ENCODE measurements around the gene STMN1.
A peak's percentile ranks its signal among the peaks of the same experiment; 100 is the strongest.

STMN1 gene

GRCh38 chr1:25895365-25895990 is 10.7 kb downstream of the STMN1 start:
- peak; percentile 97 for DNase-seq (ENCODE audit: low read depth, low spot score)

- no peak for DNase-seq (ENCODE audit: low read depth, low spot score)
These were observed 13.1 kb downstream of the STMN1 start for GRCh38 chr1:25893116-25893515.

DNA sequence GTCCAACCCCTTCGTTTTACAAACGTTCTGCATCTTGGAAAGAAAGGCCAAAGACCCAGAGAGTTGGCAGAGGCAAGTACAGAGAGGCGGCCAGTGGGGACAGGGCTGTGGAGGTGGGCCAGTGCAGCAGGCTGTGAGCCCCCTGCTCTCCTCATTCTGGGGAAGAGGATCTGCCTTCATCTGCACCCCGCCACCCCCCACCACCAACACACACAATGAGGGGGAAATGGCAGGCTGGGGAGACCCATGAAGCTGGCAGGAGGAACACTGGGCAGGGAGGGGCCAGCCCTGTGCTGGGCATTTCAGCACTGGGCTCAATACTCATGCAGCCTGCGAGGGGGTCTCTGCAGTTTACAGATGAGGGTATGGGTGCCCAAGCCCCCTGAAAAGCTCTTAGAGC is 14.6 kb downstream of the STMN1 start:
- no peak for DNase-seq (ENCODE audit: low read depth, low spot score)

- DNase-seq (ENCODE audit: low read depth, low spot score) = peak; percentile 73
These were observed 15.8 kb downstream of the STMN1 start for GRCh38 chr1:25890239-25891034.

DNA sequence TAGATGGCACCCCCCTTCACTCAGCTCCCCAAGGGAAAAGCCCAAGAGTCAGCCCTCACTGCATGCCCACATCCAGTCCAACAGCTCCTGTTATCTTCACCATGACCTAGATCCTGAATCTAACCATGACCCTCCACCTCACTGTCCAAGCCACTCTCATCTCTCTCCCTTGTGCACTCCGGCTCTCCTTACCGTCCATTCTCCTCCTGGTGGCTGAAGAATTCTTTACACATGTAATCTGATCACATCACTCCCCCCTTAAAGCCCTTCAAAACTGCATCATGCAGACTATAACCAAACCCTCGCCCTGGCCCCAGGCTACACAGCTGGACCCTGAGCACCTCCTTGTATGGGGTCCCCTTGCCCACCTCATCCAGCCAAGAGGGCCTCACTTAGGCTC is 16.7 kb downstream of the STMN1 start:
- DNase-seq (ENCODE audit: low read depth, low spot score) = no peak

GRCh38 chr1:25888426-25888987 is 17.7 kb downstream of the STMN1 start:
- DNase-seq (ENCODE audit: low read depth, low spot score) = no peak

- DNase-seq (ENCODE audit: low read depth, low spot score) = no peak
These were observed 20.6 kb downstream of the STMN1 start for GRCh38 chr1:25885602-25886001.

DNA sequence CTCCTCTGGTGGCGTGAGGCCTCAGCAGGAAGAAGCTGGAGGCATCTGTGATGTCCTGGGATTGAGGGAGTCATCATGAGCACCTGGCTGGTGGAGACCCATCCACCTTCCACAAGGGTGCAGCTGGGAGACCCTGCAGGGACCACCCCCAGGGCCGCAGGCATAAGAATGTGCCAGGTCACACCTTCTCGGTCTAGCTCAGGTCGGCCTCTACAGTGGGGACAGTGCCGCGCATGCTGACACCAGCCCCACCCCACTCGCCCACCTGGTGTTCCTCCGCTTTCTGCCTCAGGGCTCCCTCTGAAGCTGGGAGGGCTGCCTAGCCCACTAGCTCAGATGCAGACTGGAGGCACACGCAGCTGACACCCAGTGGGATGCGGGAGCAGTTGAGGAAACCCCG is 25.0 kb downstream of the STMN1 start:
- no peak for DNase-seq (ENCODE audit: low read depth, low spot score)

GRCh38 chr1:25880518-25880917 is 25.7 kb downstream of the STMN1 start:
- no peak for DNase-seq (ENCODE audit: low read depth, low spot score)

- DNase-seq (ENCODE audit: low read depth, low spot score) = peak; percentile 4
These were observed 26.5 kb downstream of the STMN1 start for GRCh38 chr1:25879675-25880074.

DNA sequence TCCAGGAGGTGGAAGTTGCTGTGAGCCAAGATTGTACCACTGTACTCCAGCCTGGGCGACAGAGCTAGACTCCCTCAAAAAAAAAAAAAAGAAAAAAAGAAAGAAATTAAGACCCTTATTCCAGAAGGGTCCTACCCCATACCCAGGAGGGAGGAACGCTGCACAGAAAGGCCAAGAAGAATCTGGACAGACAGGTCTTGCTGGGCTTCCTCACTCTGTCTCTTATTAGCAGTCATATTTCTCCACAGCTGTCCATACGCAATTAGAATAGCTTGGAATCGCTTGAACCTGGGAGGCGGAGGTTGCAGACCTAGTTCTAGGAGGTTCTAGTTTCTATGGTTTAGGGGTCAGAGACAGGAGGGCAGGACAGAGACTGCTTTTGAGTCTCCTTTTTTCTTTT is 27.5 kb downstream of the STMN1 start:
- no peak for DNase-seq (ENCODE audit: low read depth, low spot score)

DNA sequence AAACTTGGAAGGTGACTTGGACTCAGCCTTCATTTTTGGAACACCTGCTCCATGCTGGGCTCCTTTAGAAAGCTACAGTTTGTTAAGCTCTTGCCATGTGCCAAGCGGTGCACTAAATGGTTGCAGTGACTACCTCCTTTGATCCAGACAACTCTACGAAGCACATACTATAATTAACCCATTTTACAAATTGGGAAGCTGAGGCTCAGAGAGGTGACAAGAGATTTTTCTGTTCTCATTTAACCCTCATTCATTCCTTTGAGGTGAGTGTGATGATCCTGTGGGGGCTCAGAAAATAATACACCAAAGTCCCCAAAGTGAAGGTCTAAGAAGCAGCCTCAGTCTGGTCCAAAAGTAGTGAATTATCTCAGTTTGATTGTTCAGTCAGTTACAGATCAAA is 29.1 kb downstream of the STMN1 start:
- DNase-seq (ENCODE audit: low read depth, low spot score) = no peak

- DNase-seq (ENCODE audit: low read depth, low spot score) = no peak
These were observed 29.5 kb downstream of the STMN1 start for GRCh38 chr1:25876693-25877077.

- no peak for DNase-seq (ENCODE audit: low read depth, low spot score)
These were observed 30.1 kb downstream of the STMN1 start for GRCh38 chr1:25875856-25876692.

DNA sequence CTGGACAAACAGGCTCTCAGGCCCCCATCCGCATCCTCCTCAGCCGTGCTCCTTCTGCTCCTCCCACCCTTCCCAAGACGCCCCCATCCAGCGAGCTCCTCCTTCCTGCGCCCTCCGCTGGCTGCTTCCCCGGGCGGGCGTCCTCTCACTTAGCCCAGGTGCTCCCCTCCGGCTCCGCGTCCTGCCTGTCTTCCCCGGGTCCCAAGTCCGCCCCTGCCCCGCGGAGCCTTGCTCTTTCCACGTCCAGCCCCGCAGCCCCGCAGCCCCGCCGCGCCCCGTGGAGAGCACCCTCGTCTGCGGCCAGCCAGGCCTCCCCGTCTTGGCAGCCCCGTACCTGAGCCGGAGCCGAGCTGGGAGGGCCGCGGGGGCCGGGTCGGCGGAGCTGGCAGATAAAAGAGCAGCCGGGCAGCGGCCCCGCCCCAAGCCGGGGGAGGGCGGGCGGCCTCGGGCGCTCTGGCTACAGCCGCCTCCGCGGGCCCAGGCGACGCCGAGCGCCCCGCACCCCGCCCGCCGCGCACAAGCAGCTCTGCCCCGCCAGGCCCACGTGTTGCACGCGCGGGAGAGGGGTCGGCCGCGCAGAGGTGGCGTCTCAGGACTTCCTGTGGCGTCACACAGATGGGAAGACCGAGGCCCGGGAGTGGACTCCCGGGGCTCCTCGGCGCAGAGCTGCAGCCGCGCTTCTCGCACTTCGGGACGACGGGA is 30.9 kb downstream of the STMN1 start, which contains the start of gene PAQR7:
Gene PAQR7 (minus strand): TSS at position 555 of the 702 bp plus-strand sequence. CDS start 11,869 bp downstream, outside the sequence.
- DNase-seq (ENCODE audit: low read depth, low spot score) = peak; percentile 89

DNA sequence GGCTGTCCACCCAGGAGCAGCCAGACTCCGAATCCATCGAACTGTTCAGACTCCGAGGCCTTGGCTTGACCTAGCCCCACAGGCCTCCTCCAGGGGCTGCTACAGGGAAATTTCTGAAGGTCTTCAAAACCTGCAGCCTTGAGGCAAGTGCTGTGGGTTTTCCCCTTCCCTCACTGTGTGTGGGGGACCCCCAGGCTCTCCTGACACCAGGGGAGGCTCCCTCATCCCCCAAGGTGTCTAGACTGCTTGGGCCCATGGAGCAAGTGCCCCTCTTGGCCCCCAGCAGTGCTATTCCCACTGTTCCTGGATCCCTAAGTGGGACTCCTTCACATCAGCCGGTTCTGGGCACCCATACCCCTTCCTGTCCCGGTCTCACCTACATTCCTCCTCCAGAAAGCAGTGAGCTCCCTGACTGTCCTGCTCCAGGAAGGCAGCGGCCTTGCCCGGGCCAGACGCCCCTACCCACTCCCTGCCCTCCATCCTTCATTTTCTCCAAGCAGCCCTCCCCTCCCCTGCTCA is 31.5 kb downstream of the STMN1 start:
- no peak for DNase-seq (ENCODE audit: low read depth, low spot score)

DNA sequence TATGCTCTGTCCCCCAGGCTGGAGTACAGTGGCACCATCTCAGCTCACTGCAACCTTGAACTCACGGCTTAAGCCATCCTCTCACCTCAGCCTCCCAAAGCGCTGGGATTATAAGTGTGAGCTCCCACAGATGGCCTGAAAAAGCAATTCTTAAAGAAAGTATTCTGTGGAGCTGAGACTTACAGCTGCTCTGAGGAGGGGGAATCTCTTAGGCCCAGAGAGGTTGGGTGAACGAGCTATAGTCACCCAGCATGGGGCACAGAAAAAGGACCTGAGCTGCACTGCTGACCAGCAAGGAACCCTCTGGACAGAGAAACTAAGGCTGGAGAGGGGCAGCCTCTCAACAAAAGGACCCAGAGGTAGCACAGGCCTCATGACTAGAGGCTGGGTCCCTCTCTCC is 32.0 kb downstream of the STMN1 start:
- no peak for DNase-seq (ENCODE audit: low read depth, low spot score)

DNA sequence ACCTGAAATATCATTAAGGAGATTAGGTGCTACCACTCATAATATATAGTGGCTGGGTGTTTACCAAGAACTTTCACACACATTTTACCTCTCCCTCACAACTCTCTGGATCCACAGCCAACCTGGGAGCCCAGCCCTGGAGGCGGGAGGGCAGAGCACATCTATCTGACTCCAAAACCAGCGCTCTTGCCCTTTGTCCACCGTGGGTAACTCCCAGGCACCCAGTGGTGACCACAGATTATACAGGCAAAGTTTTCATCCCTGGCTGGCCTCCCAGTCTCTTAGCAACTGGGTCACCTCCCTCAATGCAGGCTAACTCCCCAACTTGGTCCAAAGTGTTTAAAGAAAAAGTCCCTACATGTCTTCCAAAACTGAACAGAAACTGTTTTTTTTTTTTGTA is 33.1 kb downstream of the STMN1 start:
- peak; percentile 20 for DNase-seq (ENCODE audit: low read depth, low spot score)

- no peak for DNase-seq (ENCODE audit: low read depth, low spot score)
These were observed 33.5 kb downstream of the STMN1 start for GRCh38 chr1:25872713-25873112.

DNA sequence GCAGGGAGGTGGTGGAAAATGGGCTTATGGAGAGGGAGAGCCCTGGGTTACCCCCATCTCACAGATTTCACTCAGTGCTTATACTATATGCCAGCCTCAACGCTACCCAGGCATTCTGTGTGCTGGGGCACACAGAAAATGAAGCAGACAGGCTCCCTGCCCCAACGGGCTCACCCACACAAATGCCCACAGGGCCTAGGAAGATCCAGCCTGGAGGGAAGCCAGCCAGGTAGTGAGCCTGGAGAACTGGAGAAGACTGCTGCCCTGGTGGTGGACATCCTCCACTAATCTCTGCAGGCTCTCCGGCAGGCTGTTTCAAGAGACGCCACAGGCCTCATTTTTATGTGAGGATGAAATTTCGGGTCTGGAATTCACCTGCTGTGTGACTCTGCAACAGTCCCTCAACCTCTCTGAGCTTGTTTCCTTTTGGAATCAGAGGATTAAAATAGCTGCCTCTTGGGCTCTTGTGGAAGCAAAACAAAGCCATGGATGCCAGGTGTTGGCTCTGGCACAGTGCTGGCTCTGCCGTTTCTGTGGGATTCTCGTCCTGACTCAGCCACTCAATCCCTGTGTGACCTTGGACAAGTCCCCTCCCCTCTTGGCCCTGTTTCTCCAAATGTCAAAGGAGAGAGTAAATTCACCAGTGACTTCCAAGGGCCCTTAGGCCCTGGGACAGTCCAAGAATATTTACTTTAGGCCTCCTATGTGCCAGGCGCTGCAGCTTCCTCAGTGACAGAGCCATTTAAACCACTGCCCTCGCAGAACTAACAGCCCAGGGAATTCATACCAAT is 34.3 kb downstream of the STMN1 start:
- no peak for DNase-seq (ENCODE audit: low read depth, low spot score)

Measured in astrocyte of the hippocampus (primary cell).